ENCODE data around the gene SPATA6L. TPM values are rescaled to one million over a fixed set of nuclear protein-coding genes. Genes with fewer than 3 reads are reported as not detected.

Gene SPATA6L
- total and polyA plus RNA-seq, 10 of the 15 experiments (the other 5 are each of a cell fraction or from before 2014, with no cell fraction given): 0.37 to 1.6 (median 0.91) TPM

- H3K27ac ChIP-seq (ENCODE audit: control insufficient read depth, insufficient read depth): peak overlapping the region; percentile 63
- ChIA-PET POLR2A (no interaction called here), RAD21 (ENCODE audit: unreplicated experiment) (no interaction called here), CTCF (interaction anchor here (1.2 to 2.3 kb wide), 3 partner anchors 9 to 345 kb away, joined by 3 to 6 read pairs (median 4); no protein-coding TSS in a partner anchor), SMC1A (ENCODE audit: uncharacterized antibody, unreplicated experiment) (interaction anchor here (0.7 to 3.0 kb wide), 2 partner anchors 13 to 15 kb away, joined by 4 to 10 read pairs; no protein-coding TSS in a partner anchor)
- no peaks in the 10 kb centered on the region for H3K9me3 ChIP-seq (replicated peaks; ENCODE audit: control insufficient read depth, insufficient read depth, low read length)
- BruUV-seq (replicated peaks): no TSS peak
- H3K36me3 ChIP-seq (ENCODE audit: control insufficient read depth in 2 of 2, insufficient read depth in 2 of 2, low read length in 1 of 2): peaks cover 2 to 16% of the 10 kb centered on the region in 2 experiments
- no peak overlapping the region for H3K4me3 ChIP-seq
- no peaks in the 10 kb centered on the region for H3K27me3 ChIP-seq (replicated peaks in 1 of 2; ENCODE audit: control insufficient read depth in 2 of 2, insufficient read depth in 2 of 2, low read length in 1 of 2)
- H4K20me1 ChIP-seq (ENCODE audit: control insufficient read depth, insufficient read depth): no peaks in the 10 kb centered on the region
- no peaks in the 10 kb centered on the region for H3K79me2 ChIP-seq (ENCODE audit: control insufficient read depth, insufficient read depth, low read length)
- FAIRE-seq (peak; percentile 68), DNase-seq (ENCODE audit: low read depth, low spot score) (no peak), ATAC-seq (peak; percentile 94)
- intact Hi-C loops (cut with micrococcal nuclease; ENCODE audit: unreplicated experiment) (no loop called here), in situ Hi-C loops (cut with MboI) (no loop called here)
- peak overlapping the region; percentile 61 for H2AFZ ChIP-seq (ENCODE audit: control insufficient read depth, low read depth, low read length)
- TF ChIP-seq CREM (IDR thresholded peaks at IDR 0.05; ENCODE audit: low read depth) (0 out of 2 replicates have a peak, but pooled peaks have one; percentile 20), BHLHE40 (IDR thresholded peaks at IDR 0.05; ENCODE audit: borderline replicate concordance in 1 of 2, low read depth in 2 of 2, low read length in 1 of 2) (no peak), POLR2A (IDR thresholded peaks at IDR 0.05; ENCODE audit: low read depth, low read length) (peak; percentile 51; the same call in 1 of the 2 replicates), CREB1 (IDR thresholded peaks at IDR 0.05; ENCODE audit: low read depth) (peak; percentile 50; the same call in 1 of the 2 replicates), MEF2A (IDR thresholded peaks at IDR 0.05; ENCODE audit: insufficient read depth, low read depth, low read length) (no peak), CEBPZ (IDR thresholded peaks at IDR 0.05; ENCODE audit: low read depth, low read length) (no peak), POU2F2 (IDR thresholded peaks at IDR 0.05; ENCODE audit: borderline replicate concordance, low read depth, low read length) (no peak), MTA3 (IDR thresholded peaks at IDR 0.05; ENCODE audit: borderline replicate concordance, low read length) (no peak), SREBF1 (IDR thresholded peaks at IDR 0.05; ENCODE audit: low read length) (no peak), RCOR1 (conservative IDR thresholded peaks at IDR 0.05; ENCODE audit: low read depth, low read length) (no peak), EED (IDR thresholded peaks at IDR 0.05; ENCODE audit: low read depth) (no peak), MAX (IDR thresholded peaks at IDR 0.05; ENCODE audit: low read depth, low read length) (no peak)
- 35% methylated on average over 7 of the region's 7 CpGs for WGBS (ENCODE audit: insufficient coverage, insufficient replicate concordance, low lambda C conversion rate, missing lambda C conversion rate)
- H3K4me1 ChIP-seq (ENCODE audit: control insufficient read depth, insufficient read depth, low read length): peaks cover 14% of the 10 kb centered on the region
- no peak overlapping the region for H3K9ac ChIP-seq (ENCODE audit: control insufficient read depth, insufficient read depth, low read length)
- H3K4me2 ChIP-seq (ENCODE audit: control insufficient read depth, insufficient read depth): peak overlapping the region; percentile 46; the same call in 1 of the 2 replicates
These were observed 91.5 kb downstream of the SPATA6L start for GRCh38 chr9:4574657-4575243.

Measured in GM12878 (cell line).